ENCODE results near the gene ASIC3. TPM values are rescaled to one million over a fixed set of nuclear protein-coding genes. Genes with fewer than 3 reads are reported as not detected.
A peak's percentile ranks its signal among the peaks of the same experiment; 100 is the strongest.
"Not testable (repeated sequence)": the region's sequence is repeated elsewhere in the genome, so short reads cannot be mapped to it uniquely, and the experiment has no call there.

Gene ASIC3
- total RNA-seq, 1 donor from 2014 or later, result 3.5 TPM

- peak; percentile 95 for DNase-seq
- peak overlapping the region; percentile 86 for H3K4me3 Mint-ChIP-seq
- H3K4me1 Mint-ChIP-seq, result peaks cover 43% of the 10 kb centered on the region
- H3K27me3 Mint-ChIP-seq, result peaks cover 27% of the 10 kb centered on the region
- peaks cover 11% of the 10 kb centered on the region for H3K36me3 Mint-ChIP-seq (ENCODE audit: low read depth)
- H3K9me3 Mint-ChIP-seq, result no peaks in the 10 kb centered on the region
- intact Hi-C loops (cut with micrococcal nuclease), result loop anchor here (2.0 to 5.0 kb wide), 2 partner anchors 41 to 121 kb away; partner anchors contain the start of gene SLC4A2
- peak overlapping the region; percentile 93 for H3K27ac Mint-ChIP-seq
Observed at GRCh38 chr7:151017953-151018420, 30.3 kb upstream of the ASIC3 start.

GRCh38 chr7:151018421-151019129 is 29.8 kb upstream of the ASIC3 start:
- H3K27ac Mint-ChIP-seq, result peak overlapping the region; percentile 93
- peaks cover 41% of the 10 kb centered on the region for H3K4me1 Mint-ChIP-seq
- peak overlapping the region; percentile 86 for H3K4me3 Mint-ChIP-seq
- peaks cover 27% of the 10 kb centered on the region for H3K27me3 Mint-ChIP-seq
- intact Hi-C loops (cut with micrococcal nuclease), result loop anchor here (2.0 to 5.0 kb wide), 2 partner anchors 40 to 121 kb away; partner anchors contain the start of gene SLC4A2
- peaks cover 11% of the 10 kb centered on the region for H3K36me3 Mint-ChIP-seq (ENCODE audit: low read depth)
- H3K9me3 Mint-ChIP-seq, result no peaks in the 10 kb centered on the region
- DNase-seq, result peak; percentile 80

DNA sequence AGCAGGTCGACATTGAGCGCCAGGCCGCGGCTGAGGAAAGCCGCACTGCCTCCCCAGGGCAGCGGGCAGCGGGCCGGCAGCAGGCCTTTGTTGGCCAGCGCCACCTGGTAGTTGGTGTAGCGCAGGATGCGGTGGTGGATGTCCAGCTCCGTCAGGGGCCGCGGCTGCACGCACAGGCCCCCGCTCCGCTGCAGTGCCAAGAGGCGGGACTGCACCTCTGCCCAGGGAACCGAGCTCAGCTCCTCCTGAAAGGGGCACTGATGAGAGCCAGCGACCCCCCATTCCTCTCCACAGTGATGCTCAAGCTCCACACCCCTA is 29.2 kb upstream of the ASIC3 start:
- Mint-ChIP-seq H3K27me3 (peaks cover 27% of the 10 kb centered on the region), H3K9me3 (no peaks in the 10 kb centered on the region), H3K4me1 (peaks cover 39% of the 10 kb centered on the region), H3K27ac (peak overlapping the region; percentile 85), H3K36me3 (ENCODE audit: low read depth) (peaks cover 11% of the 10 kb centered on the region), H3K4me3 (peak overlapping the region; percentile 75)
- intact Hi-C loops (cut with micrococcal nuclease), result loop anchor here (2.0 to 5.0 kb wide), 2 partner anchors 40 to 122 kb away; partner anchors contain the start of gene SLC4A2
- DNase-seq, result no peak

- no peak for DNase-seq
- H3K9me3 Mint-ChIP-seq, result no peaks in the 10 kb centered on the region
Observed at GRCh38 chr7:151020231-151020630, 28.1 kb upstream of the ASIC3 start.

GRCh38 chr7:151023232-151023631 is 25.1 kb upstream of the ASIC3 start:
- peaks cover 19% of the 10 kb centered on the region for H3K4me1 Mint-ChIP-seq
- H3K36me3 Mint-ChIP-seq (ENCODE audit: low read depth), result peaks cover 4% of the 10 kb centered on the region
- no peak overlapping the region for H3K27ac Mint-ChIP-seq

More at GRCh38 chr7:151020231-151020630, 28.1 kb upstream of the ASIC3 start:
- Mint-ChIP-seq H3K36me3 (ENCODE audit: low read depth) (peaks cover 5% of the 10 kb centered on the region), H3K4me1 (peaks cover 27% of the 10 kb centered on the region), H3K4me3 (no peak overlapping the region), H3K27ac (peak overlapping the region; percentile 29), H3K27me3 (peaks cover 29% of the 10 kb centered on the region)
- intact Hi-C loops (cut with micrococcal nuclease), result no loop called here

DNA sequence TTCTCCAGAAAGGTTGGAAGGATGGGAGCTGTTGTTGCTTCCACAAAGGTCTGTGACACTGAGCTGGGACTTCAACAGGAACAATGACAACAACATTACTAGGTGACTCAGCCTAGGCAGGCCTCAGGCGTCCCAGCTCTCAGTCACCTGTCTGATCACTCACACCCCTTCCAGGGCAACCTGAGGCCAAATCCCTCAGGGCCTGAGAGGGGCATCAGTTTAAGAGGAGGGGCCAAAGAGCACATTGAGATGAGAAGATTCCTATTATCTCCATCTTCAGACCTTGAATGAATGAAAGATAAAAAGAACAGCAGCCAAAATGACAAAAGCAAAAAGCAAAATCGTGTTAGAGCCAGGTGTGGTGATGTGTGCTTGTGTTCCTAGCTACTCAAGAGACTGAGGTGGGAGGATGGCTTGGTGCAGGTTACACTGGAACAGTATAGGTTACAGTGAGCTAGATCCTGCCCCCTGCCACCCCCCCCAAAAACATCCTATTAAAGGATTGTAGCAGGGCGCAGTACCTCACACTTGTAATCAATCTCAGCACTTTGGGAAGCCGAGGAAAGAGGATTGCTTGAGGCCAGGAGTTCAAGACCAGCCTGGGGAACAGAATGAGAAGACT is 23.8 kb upstream of the ASIC3 start, which contains the start of gene ATG9B:
ATG9B (minus strand) TSS at position 60 of the 622 bp plus-strand sequence. CDS start 71 bp downstream, outside the sequence.
- Mint-ChIP-seq H3K4me3 (no peak within 1 kb of the TSS), H3K4me1 (peaks cover 18% of the 10 kb centered on the region), H3K36me3 (ENCODE audit: low read depth) (peaks cover 4% of the 10 kb centered on the region), H3K27ac (no peak within 1 kb of the TSS), H3K9me3 (no peaks in the 10 kb centered on the region), H3K27me3 (peaks cover 18% of the 10 kb centered on the region)
- intact Hi-C loops (cut with micrococcal nuclease), result no loop called here
- no peak for DNase-seq

More at GRCh38 chr7:151023232-151023631, 25.1 kb upstream of the ASIC3 start:
- Mint-ChIP-seq H3K4me3 (no peak overlapping the region), H3K9me3 (no peaks in the 10 kb centered on the region), H3K27me3 (peaks cover 25% of the 10 kb centered on the region)
- intact Hi-C loops (cut with micrococcal nuclease), result no loop called here
- DNase-seq, result no peak

- intact Hi-C loops (cut with micrococcal nuclease), result no loop called here
- H3K36me3 Mint-ChIP-seq (ENCODE audit: low read depth), result peaks cover 5% of the 10 kb centered on the region
- DNase-seq, result no peak
- H3K4me3 Mint-ChIP-seq, result peak overlapping the region; percentile 18
- no peaks in the 10 kb centered on the region for H3K9me3 Mint-ChIP-seq
- peaks cover 4% of the 10 kb centered on the region for H3K27me3 Mint-ChIP-seq
- peaks cover 23% of the 10 kb centered on the region for H3K4me1 Mint-ChIP-seq
- no peak overlapping the region for H3K27ac Mint-ChIP-seq
Observed at GRCh38 chr7:151025924-151026671, 22.2 kb upstream of the ASIC3 start.

DNA sequence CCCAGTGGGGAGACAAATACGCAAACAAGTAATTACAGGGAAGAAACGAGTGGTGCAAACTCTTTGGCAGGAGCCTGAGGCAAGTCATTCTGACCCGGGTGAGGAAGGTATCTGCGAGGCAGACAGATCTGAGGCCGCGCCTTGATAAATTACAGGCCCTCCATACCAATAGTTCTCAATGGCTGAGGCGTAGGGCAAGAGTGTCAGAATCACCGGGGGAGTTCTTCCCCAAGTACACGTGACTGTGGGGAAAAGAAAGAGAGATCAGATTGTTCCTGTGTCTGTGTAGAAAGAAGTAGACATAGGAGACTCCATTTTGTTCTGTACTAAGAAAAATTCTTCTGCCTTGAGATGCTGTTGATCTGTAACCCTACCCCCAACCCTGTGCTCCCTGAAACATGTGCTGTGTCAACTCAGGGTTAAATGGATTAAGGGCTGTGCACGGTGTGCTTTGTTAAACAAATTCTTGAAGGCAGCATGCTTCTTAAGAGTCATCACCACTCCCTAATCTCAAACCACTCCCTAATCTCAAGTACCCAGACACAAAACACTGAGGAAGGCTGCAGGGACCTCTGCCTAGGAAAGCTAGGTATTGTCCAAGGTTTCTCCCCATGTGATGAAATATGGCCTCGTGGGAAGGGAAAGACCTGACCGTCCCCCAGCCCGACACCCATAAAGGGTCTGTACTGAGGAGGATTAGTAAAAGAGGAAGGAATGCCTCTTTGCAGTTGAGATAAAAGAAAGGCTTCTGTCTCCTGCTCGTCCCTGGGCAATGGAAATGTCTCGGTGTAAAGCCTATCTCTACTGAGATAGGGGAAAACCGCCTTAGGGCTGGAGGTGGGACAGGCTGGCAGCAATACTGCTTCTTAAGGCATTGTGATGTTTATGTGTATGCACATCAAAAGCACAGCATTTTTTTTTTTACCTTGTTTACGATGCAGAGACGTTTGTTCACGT is 21.3 kb upstream of the ASIC3 start:
- H3K27me3 Mint-ChIP-seq; H3K36me3 Mint-ChIP-seq (ENCODE audit: low read depth); H3K9me3 Mint-ChIP-seq; intact Hi-C loops (cut with micrococcal nuclease); DNase-seq: not testable (repeated sequence)
- H3K4me3 Mint-ChIP-seq, result peak overlapping the region; percentile 97
- H3K27ac Mint-ChIP-seq, result peak overlapping the region; percentile 97
- peaks cover 24% of the 10 kb centered on the region for H3K4me1 Mint-ChIP-seq

- H3K9me3 Mint-ChIP-seq; H3K27me3 Mint-ChIP-seq; H3K36me3 Mint-ChIP-seq (ENCODE audit: low read depth); DNase-seq: not testable (repeated sequence)
- H3K4me3 Mint-ChIP-seq, result peak overlapping the region; percentile 97
- peaks cover 24% of the 10 kb centered on the region for H3K4me1 Mint-ChIP-seq
- intact Hi-C loops (cut with micrococcal nuclease), result loop anchor here (1.0 to 2.0 kb wide), 6 partner anchors 14 to 323 kb away; partner anchors contain the start of genes CHPF2 and TMUB1
- H3K27ac Mint-ChIP-seq, result peak overlapping the region; percentile 97
Observed at GRCh38 chr7:151027728-151028130, 20.6 kb upstream of the ASIC3 start.

GRCh38 chr7:151028131-151028947 is 20.0 kb upstream of the ASIC3 start, which contains the start of gene ABCB8:
TSS of gene ABCB8 (plus strand) at chr7:151028450. CDS start at chr7:151028516, 66 bp downstream.
- Mint-ChIP-seq H3K27me3 (peaks cover 2% of the 10 kb centered on the region), H3K9me3 (no peaks in the 10 kb centered on the region), H3K4me1 (peaks cover 24% of the 10 kb centered on the region), H3K27ac (peak within 1 kb of the TSS; percentile 97), H3K36me3 (ENCODE audit: low read depth) (peaks cover 5% of the 10 kb centered on the region), H3K4me3 (peak within 1 kb of the TSS; percentile 97)
- intact Hi-C loops (cut with micrococcal nuclease), result loop anchor here (1.0 to 2.0 kb wide), 6 partner anchors 15 to 322 kb away; partner anchors contain the start of genes CHPF2 and TMUB1
- peak; percentile 100 for DNase-seq

GRCh38 chr7:151028948-151029501 is 19.3 kb upstream of the ASIC3 start:
- no peak for DNase-seq
- Mint-ChIP-seq H3K4me1 (peaks cover 24% of the 10 kb centered on the region), H3K9me3 (no peaks in the 10 kb centered on the region), H3K4me3 (peak overlapping the region; percentile 97), H3K36me3 (ENCODE audit: low read depth) (peaks cover 5% of the 10 kb centered on the region), H3K27me3 (peaks cover 2% of the 10 kb centered on the region), H3K27ac (peak overlapping the region; percentile 97)
- intact Hi-C loops (cut with micrococcal nuclease), result loop anchor here (1.0 to 2.0 kb wide), 6 partner anchors 16 to 322 kb away; partner anchors contain the start of genes CHPF2 and TMUB1

GRCh38 chr7:151031011-151031410 is 17.3 kb upstream of the ASIC3 start:
- H3K27me3 Mint-ChIP-seq, result no peaks in the 10 kb centered on the region
- H3K9me3 Mint-ChIP-seq, result no peaks in the 10 kb centered on the region
- no peak for DNase-seq
- no peak overlapping the region for H3K27ac Mint-ChIP-seq
- H3K4me1 Mint-ChIP-seq, result peaks cover 24% of the 10 kb centered on the region
- H3K36me3 Mint-ChIP-seq (ENCODE audit: low read depth), result peaks cover 8% of the 10 kb centered on the region
- H3K4me3 Mint-ChIP-seq, result no peak overlapping the region
- intact Hi-C loops (cut with micrococcal nuclease), result no loop called here

All from activated CD4-positive, alpha-beta T cell treated with anti-CD3 and anti-CD28 coated beads, Interleukin-2, amount 10 ng/mL, durations not matched to agents 24 days and 14 days (primary cell).